Activated T-helper 1 cell treated with Interleukin-2 at 50 U/mL for 16 hours (primary cell): Measurements from ENCODE around the gene SPTB.

Experiments used
- DNase-seq: peaks from one replicate; pipeline ENCODE4 v3.0.0-alpha.2; 2020; ENCODE audit warnings: low read depth

SPTB gene

DNA sequence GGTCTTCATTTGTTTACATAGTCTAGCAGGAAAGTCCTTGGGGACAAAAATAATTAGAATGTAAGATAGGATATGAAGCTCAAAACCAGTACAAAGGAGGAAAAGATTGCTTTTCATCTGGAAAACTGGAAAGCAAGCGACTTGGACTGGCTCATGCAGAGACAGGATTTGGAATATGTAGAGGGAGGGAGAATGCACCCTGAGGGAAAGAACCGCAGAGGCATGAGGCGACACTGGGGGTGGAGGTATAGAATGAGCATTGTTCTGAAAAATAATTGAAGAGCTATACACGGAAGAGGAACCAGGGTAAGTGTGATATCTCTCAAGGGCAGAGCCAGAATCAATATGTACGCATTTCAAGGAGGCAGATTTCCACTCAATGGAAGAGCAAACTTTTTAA is 90.0 kb downstream of the SPTB start:
- DNase-seq = no peak

- DNase-seq = no peak
Measured at GRCh38 chr14:64788706-64789105, 91.0 kb downstream of the SPTB start.

- DNase-seq = no peak
Measured at GRCh38 chr14:64787619-64788018, 92.1 kb downstream of the SPTB start.

DNA sequence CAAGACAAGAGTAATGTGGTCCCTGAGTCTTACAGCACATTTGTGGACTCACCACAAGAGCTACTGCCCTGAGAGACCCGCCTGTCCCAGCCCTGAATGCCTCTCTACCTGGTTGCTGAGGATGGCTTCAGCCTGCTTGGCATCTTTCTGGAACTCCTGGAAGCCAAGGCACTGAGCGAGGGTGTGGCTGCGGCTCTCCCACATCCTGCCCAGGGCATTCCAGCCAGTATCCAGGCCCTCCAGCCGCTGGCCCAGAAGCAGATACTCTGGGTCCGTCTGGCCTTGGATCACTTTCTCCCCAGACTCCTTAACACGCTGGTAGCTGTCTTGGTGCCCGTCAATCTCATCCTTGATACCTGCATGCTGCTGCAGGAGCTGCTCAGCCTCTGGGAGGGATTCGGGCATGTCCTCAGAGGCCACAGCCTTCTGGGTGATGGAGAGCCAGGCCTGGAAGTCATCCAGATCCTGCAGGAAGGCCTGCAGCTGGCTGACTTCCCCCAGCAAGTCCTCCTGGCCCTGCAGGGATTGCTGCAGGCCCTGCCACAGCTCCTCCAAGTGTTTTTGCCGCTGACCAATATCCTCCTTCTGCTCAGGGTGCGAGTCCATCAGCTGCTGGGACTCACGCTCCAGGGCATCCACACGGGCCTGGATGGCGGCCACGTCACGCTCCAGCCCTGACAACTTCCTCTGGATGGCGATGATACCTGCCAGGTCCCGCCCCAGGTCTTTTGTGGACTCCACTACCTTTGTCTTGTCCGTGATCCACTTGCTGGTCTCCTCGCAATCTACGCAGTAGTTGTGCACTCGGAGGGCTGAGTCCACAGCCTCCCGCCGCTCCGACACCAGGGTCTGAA is 93.2 kb downstream of the SPTB start:
- DNase-seq = no peak

GRCh38 chr14:64784006-64784405 is 95.7 kb downstream of the SPTB start:
- DNase-seq = no peak

GRCh38 chr14:64782196-64782595 is 97.5 kb downstream of the SPTB start:
- DNase-seq = no peak

DNA sequence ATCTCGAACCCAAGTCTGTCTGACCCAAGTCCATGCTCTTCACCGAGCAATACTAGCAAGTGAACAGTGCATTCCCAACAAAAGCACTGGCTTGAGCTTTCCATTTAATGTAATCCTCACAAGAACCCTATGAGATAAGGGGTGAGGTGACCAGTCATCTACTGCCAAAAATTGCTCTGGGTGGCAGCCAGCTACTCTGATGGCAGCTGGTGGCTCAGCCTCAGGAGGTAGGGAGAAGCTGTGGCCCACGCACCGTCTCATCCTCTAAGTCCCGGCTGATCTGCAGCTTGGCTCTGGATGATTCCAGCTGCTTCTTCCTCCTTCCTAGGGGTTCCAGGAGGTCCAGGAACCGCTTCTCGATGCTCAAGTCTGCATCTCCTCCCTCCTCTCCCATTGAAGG is 100.2 kb downstream of the SPTB start:
- DNase-seq = no peak

GRCh38 chr14:64778104-64778754 is 101.5 kb downstream of the SPTB start:
- DNase-seq = no peak

- DNase-seq = no peak
Measured at GRCh38 chr14:64777461-64777860, 102.2 kb downstream of the SPTB start.

DNA sequence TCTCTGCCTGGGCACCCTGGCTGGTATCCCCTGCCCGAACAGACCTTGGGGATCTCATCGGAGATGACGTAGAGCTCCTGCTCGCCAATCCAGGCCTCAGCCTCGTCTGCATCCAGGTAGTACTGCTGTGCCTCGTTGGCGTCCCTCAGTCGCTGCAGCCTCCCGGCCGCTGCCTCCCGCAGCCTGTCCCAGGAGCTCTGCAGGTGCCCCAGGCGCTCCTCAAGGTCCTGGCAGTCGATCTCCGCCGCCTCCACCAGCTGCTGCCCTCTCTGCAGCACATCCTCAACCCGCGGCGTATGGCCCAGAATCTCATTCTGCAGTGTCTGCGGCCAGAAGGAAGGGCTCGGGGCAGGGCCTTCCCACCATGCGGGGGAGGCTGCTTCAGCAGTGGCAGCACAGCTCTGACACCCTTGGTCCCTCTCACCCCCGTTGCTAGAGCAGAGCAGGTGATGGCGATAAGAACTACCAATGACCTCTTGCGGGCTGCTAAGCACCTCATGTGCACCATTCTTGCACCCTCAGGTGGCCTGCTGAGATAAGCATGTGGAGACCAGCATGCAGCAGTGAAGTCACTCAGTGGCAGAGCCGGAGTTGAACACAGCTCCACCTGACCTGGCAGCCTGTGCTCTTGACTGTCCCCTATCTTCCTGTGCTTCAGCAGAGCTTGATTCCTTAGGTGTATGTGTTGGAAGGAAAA is 104.5 kb downstream of the SPTB start:
- no peak for DNase-seq

DNA sequence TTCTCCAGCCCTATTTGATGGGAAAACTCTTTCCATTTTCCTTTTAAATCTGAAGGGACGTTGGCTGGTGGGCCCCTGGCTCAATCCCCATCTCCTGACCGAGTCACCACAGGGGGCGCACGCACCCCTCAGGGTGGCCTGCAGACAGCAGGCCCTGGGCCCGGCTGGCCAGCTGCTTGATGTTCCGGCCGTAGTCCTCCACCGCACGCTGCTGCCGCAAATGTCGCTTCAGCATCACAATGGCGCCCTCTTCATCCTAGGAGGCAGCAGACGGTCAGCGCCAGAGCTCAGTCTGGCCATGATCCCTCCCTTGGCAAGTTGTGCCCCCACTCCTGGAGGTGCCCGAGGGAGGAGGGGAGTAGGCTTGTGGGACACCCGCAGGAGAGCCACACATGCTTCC is 105.4 kb downstream of the SPTB start:
- no peak for DNase-seq

GRCh38 chr14:64773577-64773976 is 106.1 kb downstream of the SPTB start:
- DNase-seq = no peak

DNA sequence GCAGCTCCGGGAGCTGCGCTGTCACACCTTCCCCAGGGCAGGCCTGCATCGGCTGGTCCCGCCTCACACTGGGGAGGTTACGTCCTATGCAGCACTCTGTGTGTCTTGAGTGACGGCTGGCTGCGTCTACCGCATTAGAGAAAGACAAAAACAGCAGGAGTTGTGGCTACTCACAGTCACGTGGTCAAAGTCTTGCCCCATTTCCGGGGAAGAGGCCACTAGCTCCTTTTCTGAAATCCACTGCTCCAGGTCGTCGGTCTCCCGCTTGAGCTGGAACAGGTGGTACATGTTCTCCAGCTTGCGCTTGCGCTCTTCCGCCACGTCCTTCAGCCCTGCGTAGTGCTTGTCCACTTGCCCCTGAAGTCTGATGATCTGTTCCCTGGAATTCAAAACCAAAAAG is 106.7 kb downstream of the SPTB start:
- DNase-seq = no peak

DNA sequence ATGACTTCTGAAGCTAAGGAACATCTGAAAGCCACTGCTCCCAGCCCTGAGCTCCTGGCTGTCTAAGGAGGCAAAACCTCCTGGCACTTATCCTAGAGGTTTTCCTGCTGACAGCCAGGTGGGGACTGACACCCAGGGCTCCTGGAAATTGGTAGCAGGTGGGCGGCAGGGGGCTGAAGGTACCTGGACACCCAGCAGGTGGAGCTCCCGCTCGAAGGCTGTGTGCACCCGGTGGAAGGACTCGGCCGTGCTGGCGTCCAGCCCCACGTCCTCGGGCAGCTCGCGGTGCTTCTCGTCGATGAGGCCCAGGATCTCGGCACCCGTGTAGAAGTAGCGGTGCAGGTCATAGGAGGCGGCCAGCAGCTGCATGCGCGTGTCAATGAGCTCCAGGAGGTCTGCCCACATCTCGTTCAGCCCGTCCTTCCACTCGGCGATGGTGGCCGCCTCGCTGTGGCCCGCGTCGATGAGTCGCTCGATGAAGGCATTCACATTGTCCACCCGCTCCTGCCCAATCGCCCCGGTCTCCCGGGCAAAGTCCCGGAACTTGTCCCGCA is 107.2 kb downstream of the SPTB start:
- no peak for DNase-seq

DNA sequence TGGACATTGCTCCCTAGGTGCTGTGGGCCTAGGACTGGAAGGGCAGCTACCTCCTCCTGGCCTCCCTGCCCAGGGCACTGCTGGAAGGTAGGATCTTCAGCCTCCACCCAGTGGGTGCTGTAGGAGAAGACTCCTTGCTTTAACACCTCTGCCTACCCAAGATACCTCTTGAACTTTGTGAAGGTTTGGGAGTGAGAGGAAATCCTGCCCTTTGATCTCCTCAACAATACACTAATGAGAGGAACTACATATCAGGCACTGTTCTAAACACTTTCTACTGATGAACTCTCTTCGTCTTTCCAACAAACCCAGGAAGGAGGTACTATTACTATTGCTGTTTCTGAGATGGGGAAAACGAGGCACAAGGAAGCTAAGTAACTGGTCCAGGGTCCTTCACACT is 108.5 kb downstream of the SPTB start:
- DNase-seq = no peak

DNA sequence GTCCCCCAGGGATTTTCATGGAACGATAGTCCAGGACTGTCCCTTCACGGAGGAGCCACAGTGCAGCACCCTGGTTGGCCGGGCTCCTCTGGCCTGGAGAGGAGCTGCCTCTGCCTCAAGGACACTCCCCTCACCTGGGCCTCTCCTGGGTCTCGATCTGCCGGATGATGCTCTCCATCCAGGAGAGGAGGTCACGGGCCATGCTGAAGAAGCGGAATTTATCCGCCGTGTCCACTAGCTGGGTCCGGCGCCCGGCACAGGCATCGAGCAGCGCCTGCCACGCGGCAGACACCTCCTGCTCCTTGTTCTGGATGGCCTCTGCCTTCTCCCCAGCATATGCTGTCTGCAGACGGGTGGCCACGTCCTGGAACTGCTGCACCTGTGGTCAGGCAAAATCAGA is 109.0 kb downstream of the SPTB start:
- no peak for DNase-seq

DNA sequence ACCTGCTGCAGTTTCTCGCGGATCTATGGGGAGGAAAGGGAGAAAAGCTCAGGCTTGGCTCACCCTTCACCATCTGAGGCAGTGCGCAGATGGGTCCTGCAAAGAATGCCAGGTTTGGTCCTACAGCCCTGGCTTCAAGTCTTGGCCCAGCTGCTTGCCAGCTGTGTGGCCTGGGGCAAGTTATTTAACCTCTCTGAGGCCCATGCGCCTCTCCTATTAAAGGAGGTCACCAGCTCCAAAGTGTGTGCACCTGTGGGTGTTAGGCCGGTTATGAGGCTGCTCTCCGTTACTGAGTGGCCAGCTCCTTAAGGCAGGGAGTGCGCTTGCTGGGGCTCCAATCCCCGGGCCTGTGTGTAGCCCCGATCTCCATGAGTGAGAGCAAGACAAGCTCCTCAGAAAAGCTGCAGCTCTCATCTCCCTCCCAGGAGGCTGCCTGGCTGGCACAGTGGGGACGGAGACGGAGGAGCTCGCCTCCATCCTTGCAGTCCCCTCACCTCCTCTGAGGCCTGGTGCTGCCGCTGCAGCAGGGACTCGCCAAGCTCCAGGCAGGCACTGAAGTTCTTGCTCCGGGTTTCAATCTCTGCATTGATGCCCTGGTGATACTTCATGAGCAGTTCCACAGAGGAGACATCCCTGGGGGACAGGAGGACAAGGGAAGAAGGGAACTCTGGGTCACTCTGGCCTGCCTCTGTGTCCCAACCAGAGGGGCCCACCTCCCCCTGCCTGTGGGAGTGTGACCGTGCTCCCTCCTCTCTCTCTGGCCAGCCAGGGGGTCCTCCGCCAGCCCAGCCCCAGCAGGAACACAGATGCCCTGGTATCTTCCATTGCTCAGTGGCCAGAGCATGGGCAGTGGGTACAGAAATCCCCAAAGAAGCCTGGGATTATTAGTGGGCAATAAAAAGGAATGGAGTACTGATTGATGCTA is 110.3 kb downstream of the SPTB start:
- no peak for DNase-seq

DNA sequence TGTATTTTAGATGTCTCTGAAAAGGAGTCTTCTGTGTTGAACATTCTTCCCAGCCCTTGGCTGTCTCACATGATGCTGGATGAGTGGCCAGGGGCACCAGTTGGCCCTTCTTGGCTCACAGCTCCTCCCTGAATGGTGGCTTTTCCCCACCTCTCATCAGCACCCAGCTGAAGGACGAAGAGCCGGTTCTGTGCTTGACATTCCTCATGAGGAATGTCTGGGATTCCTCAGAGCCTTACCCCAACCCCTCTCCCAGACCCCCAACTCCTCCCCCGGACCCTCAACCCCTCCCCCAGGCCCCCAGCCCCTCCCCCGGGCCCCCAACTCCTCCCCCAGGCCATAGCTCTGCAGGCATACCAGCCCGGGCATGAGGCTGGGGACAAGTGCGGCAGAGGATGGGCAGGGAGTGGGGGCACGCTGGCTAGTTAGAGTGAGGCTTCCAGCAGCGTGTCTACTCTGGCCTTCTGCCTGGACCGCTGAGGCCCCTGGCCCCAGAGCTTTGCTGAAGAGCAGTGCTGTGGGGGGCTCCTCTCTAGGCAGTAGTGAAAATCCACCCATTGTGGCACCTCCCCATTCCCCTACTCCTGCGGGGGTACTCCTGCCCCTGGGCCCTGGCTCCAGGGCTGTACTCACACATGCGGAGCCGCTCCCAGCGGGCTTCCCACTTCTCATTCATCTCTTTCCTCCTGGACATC is 111.2 kb downstream of the SPTB start:
- no peak for DNase-seq

DNA sequence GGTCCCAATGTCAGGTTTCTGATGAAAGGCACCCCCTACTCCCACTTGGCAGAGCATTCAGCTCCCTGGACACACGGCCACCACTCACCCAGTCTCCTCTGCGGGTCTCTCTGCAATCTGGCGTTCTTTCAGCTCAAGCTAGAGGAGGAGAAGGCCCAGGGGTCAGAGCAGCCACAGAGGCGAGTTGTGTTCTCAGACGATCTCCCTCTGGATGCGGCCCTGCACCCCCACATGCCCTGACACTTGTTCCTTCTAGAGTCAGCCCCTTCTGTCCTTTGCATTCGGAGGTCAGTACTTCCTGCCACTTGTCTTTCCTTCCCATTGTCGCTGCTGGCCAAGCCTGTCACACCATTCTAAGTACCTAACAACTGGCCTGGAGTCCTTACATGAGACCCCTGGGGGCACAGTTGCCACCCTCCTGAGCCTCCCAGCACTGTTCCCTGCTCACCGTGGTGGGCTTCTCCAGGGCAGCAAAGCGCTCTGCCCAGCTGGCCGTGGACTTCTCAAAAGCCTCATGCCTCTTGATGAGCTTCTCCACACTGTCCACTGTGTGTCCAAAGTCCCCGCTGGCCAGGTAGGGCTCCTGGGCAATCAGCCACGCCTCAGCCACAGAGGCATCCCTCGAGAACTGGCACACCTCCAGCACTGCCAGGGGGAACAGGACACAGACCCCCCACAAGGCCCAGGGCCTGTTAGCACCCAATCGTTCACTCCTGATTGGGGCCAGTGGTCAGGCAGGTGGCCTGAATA is 112.3 kb downstream of the SPTB start:
- DNase-seq = no peak

DNA sequence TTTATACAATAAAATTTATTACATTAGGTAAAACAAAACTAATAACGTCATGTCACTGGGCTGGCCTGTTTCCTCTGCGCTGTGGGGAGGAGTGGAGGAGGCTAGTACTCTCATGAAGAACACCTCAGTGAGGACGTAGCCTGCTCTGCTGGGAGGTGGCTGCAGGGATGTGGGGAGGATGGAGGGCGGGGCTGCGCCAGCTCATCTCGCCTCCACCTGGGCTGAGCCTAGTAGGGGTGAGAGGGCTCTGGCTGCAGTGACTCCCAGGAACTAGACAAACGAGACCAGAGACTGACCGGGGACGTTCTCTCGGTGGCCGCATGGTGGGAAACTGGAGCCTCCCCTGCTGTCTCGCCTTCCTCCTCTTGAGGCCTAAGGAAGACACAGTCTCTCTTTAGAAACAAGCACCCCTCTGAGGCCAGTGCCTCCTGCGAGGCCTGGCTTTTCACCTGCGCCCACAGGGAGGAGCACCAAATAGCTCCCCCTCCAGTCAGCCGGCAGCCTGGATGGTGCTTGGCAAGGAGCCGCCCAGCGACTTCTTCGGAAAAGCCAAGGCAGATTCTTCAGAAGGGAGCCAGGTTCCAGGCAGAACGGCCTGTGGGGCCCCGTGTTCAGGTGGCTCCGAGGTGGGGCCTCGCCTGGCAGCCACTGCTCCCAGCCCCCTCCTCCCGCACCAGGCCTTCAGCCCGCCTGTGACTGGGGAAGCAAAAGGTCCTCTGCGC is 113.1 kb downstream of the SPTB start:
- DNase-seq = no peak
